ENCODE data around the gene CCR5AS.

DNA sequence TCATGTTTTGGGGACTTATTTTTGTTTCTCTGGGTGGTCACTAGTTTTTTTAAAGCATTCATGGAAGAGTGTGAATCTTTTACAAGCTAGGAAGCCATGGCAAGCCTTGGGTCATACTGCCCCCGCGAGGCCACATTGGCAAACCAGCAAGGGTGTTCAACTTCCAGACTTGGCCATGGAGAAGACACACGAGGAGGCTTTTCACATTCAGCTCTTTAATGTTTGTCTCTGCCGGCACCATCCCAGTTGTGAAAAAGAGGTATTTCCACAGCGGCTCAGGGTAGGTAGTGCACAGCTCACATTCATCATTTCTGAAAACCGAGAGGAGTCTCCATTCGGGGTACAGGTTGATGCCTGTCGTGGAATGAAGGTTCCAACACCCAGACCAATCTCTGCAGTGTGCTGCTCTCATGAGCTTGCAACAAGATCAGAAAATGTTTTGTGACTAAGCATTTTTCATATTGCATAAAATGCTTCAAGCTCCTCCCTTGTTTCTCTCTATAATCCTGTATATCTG lies 28.4 kb downstream of the CCR5AS start:
- TF ChIP-seq, protein P1, sequence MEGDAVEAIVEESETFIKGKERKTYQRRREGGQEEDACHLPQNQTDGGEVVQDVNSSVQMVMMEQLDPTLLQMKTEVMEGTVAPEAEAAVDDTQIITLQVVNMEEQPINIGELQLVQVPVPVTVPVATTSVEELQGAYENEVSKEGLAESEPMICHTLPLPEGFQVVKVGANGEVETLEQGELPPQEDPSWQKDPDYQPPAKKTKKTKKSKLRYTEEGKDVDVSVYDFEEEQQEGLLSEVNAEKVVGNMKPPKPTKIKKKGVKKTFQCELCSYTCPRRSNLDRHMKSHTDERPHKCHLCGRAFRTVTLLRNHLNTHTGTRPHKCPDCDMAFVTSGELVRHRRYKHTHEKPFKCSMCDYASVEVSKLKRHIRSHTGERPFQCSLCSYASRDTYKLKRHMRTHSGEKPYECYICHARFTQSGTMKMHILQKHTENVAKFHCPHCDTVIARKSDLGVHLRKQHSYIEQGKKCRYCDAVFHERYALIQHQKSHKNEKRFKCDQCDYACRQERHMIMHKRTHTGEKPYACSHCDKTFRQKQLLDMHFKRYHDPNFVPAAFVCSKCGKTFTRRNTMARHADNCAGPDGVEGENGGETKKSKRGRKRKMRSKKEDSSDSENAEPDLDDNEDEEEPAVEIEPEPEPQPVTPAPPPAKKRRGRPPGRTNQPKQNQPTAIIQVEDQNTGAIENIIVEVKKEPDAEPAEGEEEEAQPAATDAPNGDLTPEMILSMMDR (IDR thresholded peaks at IDR 0.05 in 8 of 11, conservative IDR thresholded peaks at IDR 0.05 in 3 of 11): peak; percentile 36 to 80 (median 68)
- TF ChIP-seq POLR2A (IDR thresholded peaks at IDR 0.05): no peak
- TF ChIP-seq POLR2AphosphoS5 (IDR thresholded peaks at IDR 0.05): no peak

Data from spleen (tissue), 7 donors.